GM11168 (cell line): ENCODE data around the gene DENND4C.
"Not testable (repeated sequence)": the region's sequence is repeated elsewhere in the genome, so short reads cannot be mapped to it uniquely, and the experiment has no call there.

Experiments
- in situ Hi-C: fragments of 300-500 bp; cut with MboI; formaldehyde crosslinking; loops from one replicate; pipeline ENCODE4 v1.12.0; 2022; ENCODE audit warnings: low sequenced_read_pairs; ENCODE audit not compliant: unreplicated experiment

DENND4C gene

DNA sequence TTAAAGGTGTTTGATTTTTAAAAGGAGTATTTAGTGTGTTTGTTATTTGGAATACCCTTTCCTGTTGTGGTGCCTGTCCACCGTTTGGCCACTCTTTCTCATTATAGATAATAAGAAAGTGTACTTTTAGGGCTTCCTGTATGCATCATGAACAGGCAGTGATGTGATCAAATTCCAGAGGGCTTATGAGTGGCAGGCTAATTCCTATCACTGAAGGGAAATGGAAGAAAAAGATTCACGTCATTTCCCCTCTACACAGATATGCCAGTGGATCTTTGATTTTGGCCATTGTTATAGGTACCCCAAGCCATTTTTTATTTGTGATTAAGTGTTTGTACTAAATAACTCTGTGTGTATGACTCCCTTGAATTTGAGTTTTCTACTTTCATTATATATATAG lies 112.5 kb downstream of the DENND4C start:
- in situ Hi-C loops = no loop called here

DNA sequence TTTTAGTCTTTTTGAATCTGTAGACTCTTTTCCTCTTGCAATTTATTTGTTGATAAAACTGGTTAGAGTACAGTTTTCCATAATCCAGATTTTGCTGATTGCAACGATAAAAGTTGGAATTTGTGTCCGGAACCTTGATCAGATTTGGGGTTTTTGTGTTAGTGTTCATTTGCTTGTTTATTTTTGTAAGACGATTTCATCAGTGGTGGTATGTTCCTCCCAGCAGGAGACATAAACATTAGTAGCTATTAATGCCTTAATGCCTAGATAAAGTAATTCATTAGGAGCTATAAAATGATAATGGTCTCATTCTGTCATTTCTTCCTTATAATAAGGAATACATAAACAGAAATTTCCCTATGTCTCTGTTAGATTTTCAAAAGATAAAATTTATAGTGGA lies 128.2 kb downstream of the DENND4C start:
- in situ Hi-C loops = no loop called here

DNA sequence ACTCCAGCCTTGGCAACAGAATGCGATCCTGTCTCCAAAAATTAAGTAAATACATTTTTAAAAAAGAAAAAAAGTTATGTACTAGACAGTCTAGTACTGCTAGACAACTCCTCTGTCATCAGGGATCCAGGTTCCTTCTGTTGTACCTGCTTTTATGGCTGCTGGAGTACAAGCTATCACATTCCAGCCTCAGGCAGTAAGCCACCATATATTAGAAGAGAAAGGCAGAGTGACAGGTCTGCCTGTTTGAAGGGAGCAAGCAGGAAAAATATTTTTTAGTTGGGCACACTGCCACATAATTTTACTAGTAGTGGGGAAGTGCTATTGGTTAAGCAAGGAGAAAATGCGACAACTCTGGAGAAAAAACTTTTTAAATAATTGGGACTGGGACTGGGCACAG lies 138.6 kb downstream of the DENND4C start:
- in situ Hi-C loops = no loop called here

DNA sequence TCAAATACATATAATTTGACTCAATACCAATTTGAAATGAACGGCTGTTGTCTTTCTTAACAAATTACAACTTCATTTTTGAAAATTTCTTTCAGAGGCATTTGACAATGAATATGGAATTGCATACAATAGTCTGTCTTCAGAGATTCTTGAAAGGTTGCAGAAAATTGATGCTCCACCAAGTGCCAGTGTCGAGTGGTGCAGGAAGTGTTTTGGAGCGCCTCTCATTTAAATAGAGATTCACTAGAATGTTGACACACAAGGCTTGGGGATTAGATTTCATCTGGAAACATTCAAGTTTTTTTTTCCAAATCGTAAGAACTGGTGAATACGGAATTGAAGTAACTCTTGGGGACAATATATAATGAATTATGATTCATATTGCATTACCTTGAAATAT lies 141.4 kb downstream of the DENND4C start:
- in situ Hi-C loops = no loop called here

DNA sequence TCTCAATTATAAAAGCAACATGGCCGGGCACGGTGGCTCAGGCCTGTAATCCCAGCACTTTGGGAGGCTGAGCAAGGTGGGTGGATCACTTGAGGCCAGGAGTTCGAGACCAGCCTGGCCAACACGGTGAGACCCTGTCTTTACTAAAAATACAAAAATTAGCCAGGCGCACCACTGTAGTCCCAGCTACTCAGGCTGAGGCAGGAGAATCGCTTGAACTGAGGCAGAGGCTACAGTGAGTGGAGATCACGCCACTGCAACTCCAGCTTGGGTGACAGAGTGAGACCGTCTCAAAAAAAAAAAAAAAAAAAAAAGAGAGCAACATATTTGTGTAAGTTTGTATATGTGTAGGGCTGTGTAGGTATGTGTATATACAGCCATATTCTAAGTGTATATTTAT lies 142.1 kb downstream of the DENND4C start:
- in situ Hi-C loops = no loop called here

DNA sequence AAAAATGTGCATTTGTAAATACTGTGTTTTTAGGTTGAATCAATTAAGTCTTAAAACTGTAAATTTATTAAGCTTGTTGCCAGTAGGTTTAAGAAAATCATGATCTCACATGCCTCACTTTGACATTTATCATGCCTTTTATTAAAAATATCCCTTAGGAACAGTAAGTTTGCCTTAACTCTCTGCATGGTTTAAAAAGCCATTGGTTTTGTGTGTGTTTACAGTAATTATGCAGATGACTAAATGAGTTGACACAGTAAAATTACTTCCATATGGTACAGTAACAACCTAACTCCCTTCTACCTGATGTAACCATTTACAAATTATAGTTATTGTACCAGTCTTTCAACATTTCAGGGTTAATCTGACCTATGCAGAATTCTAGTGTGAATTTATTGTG lies 143.0 kb downstream of the DENND4C start:
- in situ Hi-C loops = no loop called here

DNA sequence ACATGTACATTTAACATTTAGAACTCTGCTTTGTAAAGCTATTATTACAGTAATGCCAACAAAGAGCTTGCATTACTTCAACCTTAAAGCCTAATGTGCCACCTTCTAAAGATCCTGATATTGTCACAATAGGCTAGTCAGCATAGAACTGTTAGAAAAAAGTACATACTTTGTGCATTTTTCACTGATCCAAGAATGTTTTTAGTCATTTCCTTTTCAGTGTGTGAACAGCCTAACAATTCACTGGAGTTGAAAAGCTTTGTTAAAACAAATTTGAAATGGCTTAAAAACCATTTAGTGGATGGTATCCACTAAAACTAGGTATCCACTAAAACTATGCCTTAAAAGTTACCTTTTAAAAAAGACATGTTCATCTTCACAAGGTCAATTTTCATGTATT lies 145.0 kb downstream of the DENND4C start:
- in situ Hi-C loops = no loop called here

DNA sequence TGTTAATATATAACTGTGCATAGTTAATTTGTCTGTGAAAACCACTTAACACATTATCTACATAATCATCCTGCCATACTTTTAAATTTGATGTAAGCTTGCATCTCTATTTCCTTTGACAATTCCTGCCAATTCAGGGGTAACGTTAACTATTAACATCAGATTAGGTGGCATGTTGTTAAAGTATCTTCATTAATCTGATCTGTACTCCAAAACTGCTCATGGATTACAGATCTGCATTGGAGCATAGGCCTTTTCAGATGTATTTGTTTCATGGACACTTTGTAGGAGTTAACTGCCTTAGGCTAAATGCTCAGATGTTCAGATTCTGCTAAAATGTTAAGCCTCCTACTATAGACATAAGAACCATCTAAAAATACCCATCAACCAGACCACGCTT lies 146.4 kb downstream of the DENND4C start:
- in situ Hi-C loops = no loop called here

DNA sequence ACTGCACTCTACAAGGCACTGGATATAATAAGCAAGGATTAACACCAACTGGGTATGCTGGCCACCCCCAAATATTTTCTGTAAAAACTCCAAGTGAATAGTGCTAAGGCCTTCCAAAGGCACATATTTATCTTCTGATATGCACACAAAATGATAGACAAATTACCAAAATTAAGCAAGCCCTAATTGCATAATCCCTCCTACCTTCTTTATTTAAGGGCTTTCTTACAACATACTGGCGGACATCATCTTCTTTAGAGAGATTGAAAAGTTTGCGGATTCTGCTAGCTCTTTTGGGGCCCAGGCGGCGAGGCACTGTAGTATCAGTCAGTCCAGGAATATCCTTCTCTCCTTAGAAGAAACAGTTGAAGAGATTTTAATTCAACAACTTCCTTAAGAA lies 147.7 kb downstream of the DENND4C start:
- in situ Hi-C loops = no loop called here

DNA sequence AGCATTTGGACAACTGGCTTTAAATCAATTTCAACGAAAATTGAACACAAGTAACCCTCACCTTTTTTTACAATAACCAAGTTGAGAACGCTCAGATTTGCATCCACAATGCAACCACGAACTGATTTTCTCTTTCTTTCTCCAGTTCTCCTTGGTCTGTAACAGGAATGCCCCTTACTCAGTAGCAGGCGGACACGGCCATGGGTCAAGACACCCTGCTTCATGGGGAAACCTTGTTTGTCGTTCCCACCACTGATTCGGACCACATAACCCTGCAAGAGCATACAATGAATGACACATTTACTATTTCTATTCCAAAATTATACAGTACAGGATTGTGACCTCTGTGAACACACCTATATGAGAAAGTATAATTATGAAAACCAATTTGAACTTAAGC lies 148.2 kb downstream of the DENND4C start:
- in situ Hi-C loops = no loop called here

DNA sequence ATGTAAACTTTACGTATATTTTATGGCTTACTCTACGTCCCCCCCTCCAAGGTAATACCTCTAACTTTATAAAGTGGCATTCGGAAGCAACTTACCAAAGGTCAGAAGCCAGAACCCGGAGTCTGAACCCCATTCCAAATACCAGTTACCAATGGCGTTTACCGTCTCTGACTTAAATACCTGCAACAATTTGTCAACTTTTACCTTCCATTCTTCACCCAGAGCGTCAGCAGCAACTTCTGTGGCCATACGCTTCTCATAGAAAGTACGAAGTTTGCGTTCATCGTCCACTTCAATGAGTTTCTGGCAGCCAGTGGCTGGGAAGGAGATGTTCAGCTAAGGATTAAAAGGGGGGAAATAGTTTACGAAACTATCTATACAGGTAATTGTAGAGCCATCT lies 148.8 kb downstream of the DENND4C start:
- in situ Hi-C loops = no loop called here

DNA sequence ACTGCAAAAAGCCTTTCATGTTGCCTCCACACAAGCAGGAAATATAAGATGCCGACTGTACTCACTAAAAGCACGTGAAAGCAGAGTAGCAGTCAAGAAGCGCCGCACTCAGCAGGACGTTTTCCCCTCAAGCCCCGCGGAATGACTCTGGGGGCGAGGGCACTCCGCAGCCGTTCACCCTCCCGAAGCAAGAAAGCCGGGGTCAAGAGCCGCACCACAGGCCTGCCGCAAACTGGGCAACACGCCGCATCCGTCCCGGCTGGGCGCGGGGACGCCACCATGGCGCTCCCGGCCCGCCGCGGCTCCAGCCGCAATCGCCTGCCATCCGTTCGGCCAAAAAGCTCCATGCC lies 149.2 kb downstream of the DENND4C start:
- in situ Hi-C loops = no loop called here

DNA sequence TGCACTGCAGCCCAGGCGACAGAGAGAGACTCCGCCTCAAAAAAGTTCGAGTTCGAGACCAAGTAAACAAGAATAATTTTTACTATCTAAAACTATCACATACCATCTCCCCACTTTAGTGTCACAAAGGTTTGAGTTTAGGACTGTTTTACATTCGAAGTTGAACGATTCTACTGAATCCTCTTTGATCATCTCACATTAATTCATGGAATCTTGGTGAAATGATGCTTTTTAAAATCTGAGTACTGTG lies 150.3 kb downstream of the DENND4C start:
- in situ Hi-C loops = no loop called here

DNA sequence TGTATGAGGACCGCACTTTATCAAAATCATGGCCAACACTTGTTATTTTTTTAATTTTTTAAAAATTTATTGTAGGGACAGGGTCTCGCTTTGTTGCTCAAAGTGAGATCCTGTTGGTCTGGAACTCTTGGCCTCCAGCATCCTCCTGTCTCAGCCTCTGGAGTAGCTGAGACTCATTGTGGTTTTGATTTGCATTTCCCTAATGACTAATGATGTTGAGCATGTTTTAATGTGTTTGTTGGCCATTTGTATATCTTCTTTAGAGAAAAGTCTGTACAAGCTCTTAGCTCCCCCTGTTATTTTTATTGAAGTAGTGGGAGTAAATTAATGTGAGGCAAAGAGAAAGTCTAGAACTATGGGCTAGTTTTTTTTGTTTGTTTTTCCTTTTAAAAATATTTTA lies 151.2 kb downstream of the DENND4C start:
- in situ Hi-C loops = no loop called here

DNA sequence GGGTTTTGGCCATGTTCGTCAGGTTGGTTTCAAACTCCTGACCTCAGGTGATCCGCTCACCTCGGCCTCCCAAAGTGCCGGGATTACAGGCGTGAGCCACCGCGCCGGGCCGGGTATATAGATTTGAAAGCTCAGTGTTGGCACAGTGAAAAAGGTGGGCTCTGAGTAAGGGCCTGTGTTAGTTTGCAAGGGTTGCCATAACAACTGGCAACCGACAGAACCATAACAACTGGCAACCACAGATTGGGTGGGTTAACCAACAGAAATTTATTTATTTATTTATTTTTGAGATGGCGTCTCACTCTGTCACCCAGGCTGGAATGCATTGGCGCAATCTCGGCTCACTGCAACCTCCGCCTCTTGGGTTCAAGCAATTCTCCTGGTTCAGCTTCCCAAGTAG lies 154.7 kb downstream of the DENND4C start:
- in situ Hi-C loops = not testable (repeated sequence)

DNA sequence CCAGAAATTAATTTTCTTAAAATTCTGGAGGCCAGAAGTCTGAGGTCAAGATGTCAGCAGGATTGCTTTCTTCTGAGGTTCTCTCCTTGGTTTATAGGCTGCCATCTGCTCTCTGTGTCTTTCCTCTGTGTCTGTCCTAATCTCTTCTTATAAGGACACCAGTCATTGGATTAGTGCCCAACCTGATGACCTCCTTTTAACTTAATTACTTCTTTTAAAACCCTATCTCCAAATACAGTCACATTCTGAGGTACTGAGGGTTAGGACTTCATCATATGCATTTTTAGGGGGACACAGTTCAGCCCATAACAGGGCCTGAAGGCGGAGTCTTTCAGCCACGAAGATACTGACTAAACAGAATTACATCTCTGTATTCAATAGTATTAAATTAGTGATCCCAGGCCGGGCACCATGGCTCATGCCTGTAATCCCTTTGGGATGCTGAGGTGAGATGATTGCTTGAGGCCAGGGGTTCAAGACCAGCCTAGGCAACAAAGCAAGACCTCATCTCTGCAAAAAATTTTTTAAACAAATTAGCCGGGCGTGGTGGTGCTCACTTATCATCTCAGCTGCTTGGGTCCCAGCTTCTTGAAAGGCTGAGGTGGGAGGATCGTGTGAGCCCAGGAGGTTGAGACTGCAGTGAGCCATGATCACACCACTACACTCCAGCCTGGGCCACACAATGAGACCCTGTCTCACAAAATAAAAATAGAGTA lies 155.5 kb downstream of the DENND4C start:
- in situ Hi-C loops = no loop called here

DNA sequence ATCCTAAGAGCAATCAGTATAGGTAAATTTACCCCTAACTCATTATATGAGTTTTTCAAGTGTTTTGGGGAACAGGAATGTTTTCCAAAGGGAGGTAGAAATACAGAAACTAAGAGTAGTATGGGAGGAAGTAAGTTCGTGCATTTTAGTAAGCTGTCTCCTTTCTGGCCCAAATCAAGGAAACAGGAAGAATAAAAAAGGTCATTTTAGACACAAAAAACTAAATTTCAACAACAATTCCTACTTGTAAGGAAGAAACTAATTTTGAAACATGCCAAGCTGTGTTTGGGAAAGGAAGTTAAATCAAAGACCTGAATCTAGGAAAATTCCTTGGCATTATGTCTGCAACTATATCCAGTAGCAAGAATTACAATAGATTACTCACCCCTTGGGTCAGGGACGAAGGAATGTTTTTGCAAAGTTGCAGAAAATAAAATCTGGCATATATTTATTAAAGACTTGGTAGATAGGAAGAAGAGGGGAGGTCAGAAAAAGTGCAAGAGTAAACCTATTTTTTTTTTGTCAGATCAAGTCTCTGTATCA lies 156.1 kb downstream of the DENND4C start:
- in situ Hi-C loops = no loop called here

DNA sequence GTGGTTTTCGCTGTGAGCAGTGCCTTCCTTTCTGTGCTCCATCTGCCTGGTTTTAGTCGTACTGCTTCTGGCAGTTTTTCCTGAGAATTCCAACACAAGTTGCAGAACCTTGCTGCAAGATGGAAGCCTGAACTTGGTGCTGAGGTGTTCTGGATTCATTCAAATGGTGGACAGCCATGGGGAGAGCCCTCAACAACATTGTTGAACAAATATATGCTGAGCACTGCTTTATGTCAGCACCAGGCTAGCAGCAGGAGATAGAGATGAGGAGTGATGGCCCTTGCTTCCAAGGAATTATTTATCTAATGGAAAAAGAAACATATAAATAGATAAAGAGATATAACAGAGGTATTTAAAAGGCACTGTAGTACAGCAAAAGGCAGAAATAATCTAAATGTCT lies 156.8 kb downstream of the DENND4C start:
- in situ Hi-C loops = no loop called here

DNA sequence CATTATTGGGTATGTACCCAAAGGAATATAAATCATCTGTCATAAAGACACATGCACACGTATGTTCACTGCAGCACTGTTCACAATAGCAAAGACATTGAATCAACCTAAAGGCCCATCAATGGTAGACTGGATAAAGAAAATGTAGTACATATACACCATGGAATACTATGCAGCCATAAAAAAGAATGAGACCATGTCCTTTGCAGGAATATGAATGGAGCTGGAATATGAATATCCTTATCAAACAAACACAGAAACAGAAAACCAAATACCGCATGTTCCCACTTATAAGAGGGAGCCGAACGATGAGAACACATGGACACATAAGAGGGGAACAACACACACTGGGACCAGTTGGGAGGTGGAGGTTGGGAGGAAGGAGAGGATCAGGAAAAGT lies 159.0 kb downstream of the DENND4C start:
- in situ Hi-C loops = not testable (repeated sequence)

DNA sequence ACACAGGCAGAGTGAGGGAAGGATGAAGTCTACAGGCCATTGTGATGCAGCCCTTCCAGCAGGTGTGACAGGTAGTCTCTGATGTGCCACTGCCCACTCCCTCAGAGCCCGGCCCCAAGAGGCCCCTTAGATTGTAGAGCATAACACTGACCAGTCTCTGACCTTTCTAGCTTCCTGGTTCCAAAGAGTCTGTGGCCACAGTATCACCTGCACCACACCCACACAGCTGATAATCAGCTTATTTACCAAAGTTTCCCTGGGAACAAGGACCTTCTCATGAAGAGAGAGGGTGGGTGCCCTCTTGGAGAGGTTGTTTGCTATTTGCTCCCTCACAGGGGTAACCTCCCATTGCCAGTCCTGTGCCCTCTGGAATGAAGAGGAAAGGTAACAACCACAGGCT lies 167.4 kb downstream of the DENND4C start:
- in situ Hi-C loops = no loop called here

DNA sequence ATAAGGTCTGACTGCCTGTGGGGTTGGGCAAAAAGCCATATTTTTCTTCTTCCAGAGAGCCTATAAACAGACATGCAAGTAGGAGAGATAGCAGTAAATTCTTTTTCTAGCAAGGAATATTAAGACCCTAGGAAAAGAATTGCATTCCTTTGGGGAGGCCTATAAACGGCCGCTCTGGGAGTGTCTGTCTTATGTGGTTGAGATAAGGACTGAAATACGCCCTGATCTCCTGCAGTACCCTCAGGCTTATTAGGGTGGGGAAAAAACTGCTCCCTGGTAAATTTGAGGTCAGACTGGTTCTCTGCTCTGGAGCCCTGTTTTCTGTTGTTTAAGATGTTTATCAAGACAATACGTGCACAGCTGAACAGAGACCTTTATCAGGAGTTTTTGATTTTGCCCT lies 172.7 kb downstream of the DENND4C start:
- in situ Hi-C loops = not testable (repeated sequence)

DNA sequence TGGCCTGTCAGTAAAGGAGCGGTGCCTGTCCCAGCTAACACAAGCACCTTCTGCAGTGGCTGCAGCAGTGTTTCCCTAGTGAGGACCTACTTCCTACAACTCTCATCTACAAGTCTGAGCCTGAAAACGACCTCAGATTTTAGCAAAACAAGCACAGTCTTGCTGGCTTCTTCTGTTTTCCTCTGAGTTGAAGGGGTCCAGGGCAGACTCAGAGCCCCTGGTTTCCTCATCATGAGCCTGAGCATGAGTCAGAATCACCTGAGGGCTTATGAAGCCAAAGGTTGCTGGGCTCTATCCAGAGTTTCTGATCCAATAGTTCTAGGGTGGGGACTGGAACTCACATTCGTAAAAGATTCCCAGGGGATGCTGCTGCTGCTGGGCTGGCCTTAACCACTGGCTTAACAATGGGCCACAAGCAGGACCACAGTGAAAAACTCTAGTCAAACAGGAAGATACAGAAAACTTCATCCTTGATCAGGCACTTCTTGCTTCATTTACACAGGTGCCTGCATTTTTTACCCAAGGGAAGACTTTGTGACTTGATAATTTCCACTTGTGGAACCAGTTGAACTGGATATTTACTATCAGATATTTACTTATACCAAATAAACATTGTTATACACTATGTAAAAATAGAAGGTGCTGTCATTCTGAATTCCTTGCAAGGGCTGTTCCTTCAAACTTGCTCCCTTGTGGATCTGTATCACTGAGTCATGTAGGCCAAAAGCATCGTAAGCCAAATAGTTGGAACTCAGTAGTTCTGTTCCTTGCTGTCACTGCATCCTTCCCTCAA lies 174.0 kb downstream of the DENND4C start:
- in situ Hi-C loops = no loop called here
